ENCODE data around the gene DBH.

The DBH gene

DNA sequence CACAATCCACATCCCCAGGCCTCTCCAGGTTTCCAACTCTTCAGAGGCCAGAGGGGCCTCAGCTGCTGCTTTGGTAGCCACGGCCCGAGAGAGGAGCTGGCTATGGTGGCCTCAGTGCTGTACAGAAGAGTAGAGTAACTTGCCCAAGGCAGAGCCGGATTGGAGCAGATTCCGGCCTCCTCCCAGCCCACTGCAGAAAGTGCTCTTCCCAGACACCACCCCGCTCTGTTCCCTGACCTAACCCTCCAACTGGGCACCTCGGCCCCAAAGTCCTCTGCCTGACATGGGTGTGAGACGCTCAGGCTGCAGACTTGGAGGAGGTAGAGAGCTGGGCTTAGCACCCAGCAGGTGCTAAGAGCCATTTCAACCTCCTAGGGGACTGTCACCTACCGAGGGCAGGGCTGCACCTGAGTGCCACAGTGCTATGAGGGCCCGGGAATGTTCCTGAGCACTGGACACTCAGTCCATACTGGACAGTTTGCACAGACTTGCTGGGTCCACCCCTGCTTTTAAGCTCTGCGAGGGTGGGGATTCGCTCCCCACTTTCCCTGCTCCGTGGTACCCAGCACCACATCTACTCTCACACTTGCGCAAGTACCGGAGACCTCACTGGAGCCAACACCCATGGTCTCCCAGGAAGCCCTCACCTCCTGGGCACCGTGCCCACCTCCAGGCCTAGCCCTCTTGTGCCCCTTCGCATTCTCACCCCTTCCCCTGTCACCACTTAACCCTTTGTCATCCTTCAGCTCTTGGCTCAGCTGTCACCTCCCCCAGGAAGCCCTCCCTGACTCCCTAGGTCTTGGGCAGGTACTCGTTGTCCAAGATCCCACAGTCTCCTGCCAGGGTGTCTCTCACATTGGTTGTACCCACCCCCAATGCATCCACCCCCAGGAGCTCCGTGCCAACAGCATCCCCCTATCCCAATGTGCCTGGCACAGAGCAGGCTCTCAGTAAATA is 49.8 kb downstream of the DBH start:
- DNase-seq: no peak

- no peak for DNase-seq
These were observed 50.7 kb downstream of the DBH start for GRCh38 chr9:133686642-133687575.

GRCh38 chr9:133687856-133688761 is 51.9 kb downstream of the DBH start:
- DNase-seq: no peak

GRCh38 chr9:133689151-133689763 is 53.1 kb downstream of the DBH start:
- no peak for DNase-seq

GRCh38 chr9:133690081-133690561 is 54.0 kb downstream of the DBH start:
- DNase-seq: no peak

DNA sequence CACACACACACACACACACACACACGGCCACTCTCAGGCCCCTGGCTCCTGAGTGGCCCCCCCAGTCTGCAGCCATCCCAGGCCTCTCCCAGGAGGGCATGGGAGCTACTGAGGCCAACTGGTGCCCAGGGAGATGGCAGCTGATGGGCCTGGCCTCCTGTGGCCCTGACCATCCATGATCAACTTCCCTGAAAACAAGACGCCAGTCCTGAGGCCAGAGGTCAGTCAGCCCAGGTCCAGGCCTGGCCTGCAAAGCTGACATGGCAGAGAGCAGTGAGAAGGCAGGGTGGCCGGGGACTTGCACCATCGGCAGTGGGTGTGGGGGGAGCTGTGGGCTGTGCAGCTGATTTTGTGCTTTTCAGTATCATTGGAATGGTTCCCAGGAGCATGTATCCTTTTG is 55.0 kb downstream of the DBH start:
- no peak for DNase-seq

GRCh38 chr9:133691626-133692363 is 55.6 kb downstream of the DBH start:
- DNase-seq: no peak

- DNase-seq: no peak
These were observed 56.3 kb downstream of the DBH start for GRCh38 chr9:133692364-133692985.

DNA sequence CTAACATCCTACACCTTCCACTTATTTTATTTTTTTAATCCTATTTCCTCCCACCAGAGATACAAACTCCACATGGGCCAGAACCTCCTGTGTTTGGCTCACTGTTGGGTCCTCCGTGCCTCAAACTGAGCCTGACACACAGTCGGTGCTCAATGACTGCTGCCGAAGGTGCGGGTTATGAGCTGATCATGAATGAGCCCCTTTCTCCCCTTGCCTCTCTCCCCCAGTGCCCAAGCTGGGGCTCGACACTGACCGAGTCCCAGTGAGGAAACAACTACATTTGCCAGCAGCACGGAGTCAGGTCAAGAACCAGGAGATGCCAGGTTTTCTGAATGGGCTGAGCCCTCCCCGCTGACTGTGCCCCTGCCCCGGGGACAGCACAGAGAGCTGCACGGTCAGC is 57.0 kb downstream of the DBH start:
- DNase-seq: no peak

GRCh38 chr9:133693703-133694529 is 57.8 kb downstream of the DBH start:
- no peak for DNase-seq

- no peak for DNase-seq
These were observed 58.5 kb downstream of the DBH start for GRCh38 chr9:133694686-133695085.

GRCh38 chr9:133696071-133696472 is 59.9 kb downstream of the DBH start:
- no peak for DNase-seq

- no peak for DNase-seq
These were observed 63.4 kb downstream of the DBH start for GRCh38 chr9:133699546-133699945.

- no peak for DNase-seq
These were observed 64.7 kb downstream of the DBH start for GRCh38 chr9:133700819-133701320.

- DNase-seq: peak in 2 of 4 experiments; percentile 38 to 45
These were observed 65.3 kb downstream of the DBH start for GRCh38 chr9:133701321-133701980.

- DNase-seq: peak in 3 of 4 experiments; percentile 48 to 73 (median 71)
These were observed 66.0 kb downstream of the DBH start for GRCh38 chr9:133701981-133702797.

- DNase-seq: peak in 2 of 4 experiments; percentile 50 to 65
These were observed 66.8 kb downstream of the DBH start for GRCh38 chr9:133702798-133703590.

All from activated naive CD4-positive, alpha-beta T cell (primary cell).